Thyroid gland (tissue), 4 donors: ENCODE data around the gene STK33. TPM values are rescaled to one million over a fixed set of nuclear protein-coding genes. Genes with fewer than 3 reads are reported as not detected.
"Not testable (repeated sequence)": the region's sequence is repeated elsewhere in the genome, so short reads cannot be mapped to it uniquely, and the experiment has no call there.

Experiments
- DNase-seq, 2 donors: peaks; one replicate each; pipeline ENCODE4 v3.0.0-alpha.2; 2019
- H3K27ac ChIP-seq, 3 donors: fragments of 200-600 bp; sonication (generic); 1 replicate in 2 of 3; 2 replicates in 1 of 3; pipeline ENCODE4 v1.5.1; 2016 to 2019; ENCODE audit warnings: mild to moderate bottlenecking in 1 of 3, moderate library complexity in 1 of 3
- H3K27me3 ChIP-seq: fragments of 200-600 bp; sonication (generic); one replicate; pipeline ENCODE4 v1.5.1; 2019
- H3K36me3 ChIP-seq, 2 donors: fragments of 200-600 bp; sonication (generic); one replicate each; pipeline ENCODE4 v1.5.1; 2016 to 2019
- H3K4me1 ChIP-seq, 2 donors: fragments of 200-600 bp; sonication (generic); one replicate each; pipeline ENCODE4 v1.5.1; 2017 to 2019
- H3K4me3 ChIP-seq, 3 donors: fragments of 200-600 bp; sonication (generic); replicated peaks in 1 of 3; 1 replicate in 2 of 3; 2 replicates in 1 of 3; pipeline ENCODE4 v1.5.1; 2016; ENCODE audit warnings: mild to moderate bottlenecking in 1 of 3
- H3K9me3 ChIP-seq: fragments of 200-600 bp; sonication (generic); one replicate; pipeline ENCODE4 v1.5.1; 2017
- POLR2A ChIP-seq, 2 donors: fragments of 450-650 bp; IDR thresholded peaks; one replicate each; pipeline ENCODE4 v1.6.1; 2017; ENCODE audit warnings: antibody characterized with exemption in 2 of 2, mild to moderate bottlenecking in 2 of 2, moderate library complexity in 1 of 2
- WGBS, 2 donors: methylation state at CpG; one replicate each; pipeline ENCODE4 v1.1.5; 2017; 5-methylcytosine and 5-hydroxymethylcytosine counted together
- intact Hi-C: fragments of 100-400 bp; cut with DNase I; formaldehyde crosslinking; loops from one replicate; pipeline ENCODE4 v1.15.1; 2023
- total RNA-seq, 4 donors: library from RNA; depleted of rRNA; stranded (reverse); fragments of >200 nt; gene quantifications; one replicate each; pipeline ENCODE4 v1.2.3, GENCODE V29; 2016
- TF ChIP-seq, protein P1 (sequence below), 6 experiments: fragments of 200-600 bp in 3 of 6; fragments of 450-650 bp in 3 of 6; sonication (generic) in 3 of 6; IDR thresholded peaks; one replicate each; pipeline ENCODE4 v1.5.1; 2016 to 2019; ENCODE audit warnings: antibody characterized with exemption in 6 of 6, mild to moderate bottlenecking in 2 of 6, inconsistent platforms in 1 of 6, moderate library complexity in 1 of 6

Gene STK33
- total RNA-seq, 4 donors from 2014 or later = 29.3 to 49.8 (median 39.9) TPM

GRCh38 chr11:8477151-8477550 is 116.9 kb downstream of the STK33 start:
- Histone ChIP-seq H3K4me1 (peaks cover 7 to 8% of the 10 kb centered on the region in 2 donors), H3K4me3 (no peak overlapping the region), H3K27me3 (no peaks in the 10 kb centered on the region), H3K27ac (no peak overlapping the region), H3K9me3 (no peaks in the 10 kb centered on the region), H3K36me3 (no peaks in the 10 kb centered on the region)
- WGBS, 2 donors = 95 to 97% methylated on average over 2 of the region's 2 CpGs
- intact Hi-C loops = no loop called here
- DNase-seq = no peak
- TF ChIP-seq POLR2A (IDR thresholded peaks at IDR 0.05) = no peak
- TF ChIP-seq, protein P1, sequence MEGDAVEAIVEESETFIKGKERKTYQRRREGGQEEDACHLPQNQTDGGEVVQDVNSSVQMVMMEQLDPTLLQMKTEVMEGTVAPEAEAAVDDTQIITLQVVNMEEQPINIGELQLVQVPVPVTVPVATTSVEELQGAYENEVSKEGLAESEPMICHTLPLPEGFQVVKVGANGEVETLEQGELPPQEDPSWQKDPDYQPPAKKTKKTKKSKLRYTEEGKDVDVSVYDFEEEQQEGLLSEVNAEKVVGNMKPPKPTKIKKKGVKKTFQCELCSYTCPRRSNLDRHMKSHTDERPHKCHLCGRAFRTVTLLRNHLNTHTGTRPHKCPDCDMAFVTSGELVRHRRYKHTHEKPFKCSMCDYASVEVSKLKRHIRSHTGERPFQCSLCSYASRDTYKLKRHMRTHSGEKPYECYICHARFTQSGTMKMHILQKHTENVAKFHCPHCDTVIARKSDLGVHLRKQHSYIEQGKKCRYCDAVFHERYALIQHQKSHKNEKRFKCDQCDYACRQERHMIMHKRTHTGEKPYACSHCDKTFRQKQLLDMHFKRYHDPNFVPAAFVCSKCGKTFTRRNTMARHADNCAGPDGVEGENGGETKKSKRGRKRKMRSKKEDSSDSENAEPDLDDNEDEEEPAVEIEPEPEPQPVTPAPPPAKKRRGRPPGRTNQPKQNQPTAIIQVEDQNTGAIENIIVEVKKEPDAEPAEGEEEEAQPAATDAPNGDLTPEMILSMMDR (IDR thresholded peaks at IDR 0.05) = no peak

GRCh38 chr11:8467806-8468205 is 126.2 kb downstream of the STK33 start:
- H3K4me3 ChIP-seq, H3K4me1 ChIP-seq, DNase-seq, H3K36me3 ChIP-seq, intact Hi-C loops, H3K27ac ChIP-seq, H3K27me3 ChIP-seq, H3K9me3 ChIP-seq: not testable (repeated sequence)
- 92 to 99% methylated on average over 5 of the region's 5 CpGs for WGBS, 2 donors

DNA sequence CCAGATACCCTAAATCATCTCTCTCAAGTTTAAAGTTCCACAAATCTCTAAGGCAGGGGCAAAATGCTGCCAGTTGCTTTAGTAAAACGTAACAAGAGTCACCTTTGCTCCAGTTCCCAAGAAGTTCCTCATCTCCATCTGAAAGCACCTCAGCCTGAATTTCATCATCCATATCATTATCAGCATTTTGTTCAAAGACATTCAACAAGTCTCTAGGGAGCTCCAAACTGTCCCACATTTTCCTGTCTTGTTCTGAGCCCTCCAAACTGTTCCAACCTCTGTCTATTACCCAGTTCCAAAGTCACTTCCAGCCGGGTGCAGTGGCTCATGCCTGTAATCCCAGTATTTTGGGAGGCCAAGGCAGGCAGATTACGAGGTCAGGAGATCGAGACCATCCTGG is 126.7 kb downstream of the STK33 start:
- 82 to 87% methylated on average over 4 of the region's 4 CpGs for WGBS, 2 donors
- H3K27me3 ChIP-seq, intact Hi-C loops, DNase-seq, H3K27ac ChIP-seq, H3K4me3 ChIP-seq, H3K36me3 ChIP-seq, H3K9me3 ChIP-seq, H3K4me1 ChIP-seq: not testable (repeated sequence)

DNA sequence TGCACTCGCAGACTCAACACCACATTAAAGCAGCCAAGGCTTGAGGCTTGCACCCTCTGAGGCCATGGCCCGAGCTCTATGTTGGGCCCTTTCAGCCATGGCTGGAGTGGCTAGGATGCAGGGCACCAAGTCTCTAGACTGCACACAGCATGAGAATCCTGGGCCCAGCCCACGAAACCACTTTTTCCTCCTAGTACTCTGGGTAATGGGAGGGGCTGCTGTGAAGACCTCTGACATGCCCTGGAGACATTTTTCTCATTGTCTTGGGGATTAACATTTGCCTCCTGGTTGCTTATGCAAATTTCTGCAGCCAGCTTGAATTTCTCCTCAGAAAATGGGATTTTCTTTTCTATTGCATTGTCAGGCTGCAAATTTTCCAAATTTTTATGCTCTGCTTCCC is 127.1 kb downstream of the STK33 start:
- H3K4me1 ChIP-seq, H3K4me3 ChIP-seq, H3K9me3 ChIP-seq, H3K36me3 ChIP-seq, H3K27ac ChIP-seq, DNase-seq, H3K27me3 ChIP-seq, intact Hi-C loops: not testable (repeated sequence)
- 86 to 89% methylated on average over 1 to 3 of the region's 3 CpGs for WGBS, 2 donors

- TF ChIP-seq POLR2A (IDR thresholded peaks at IDR 0.05) = no peak
- TF ChIP-seq, protein P1 (IDR thresholded peaks at IDR 0.05) = no peak
- no peaks in the 10 kb centered on the region for H3K36me3 ChIP-seq
- no peak overlapping the region for H3K4me3 ChIP-seq
- no peaks in the 10 kb centered on the region for H3K27me3 ChIP-seq
- H3K27ac ChIP-seq = no peak overlapping the region
- intact Hi-C loops = no loop called here
- H3K4me1 ChIP-seq = no peaks in the 10 kb centered on the region
- 93 to 96% methylated on average over 4 of the region's 4 CpGs for WGBS, 2 donors
- no peaks in the 10 kb centered on the region for H3K9me3 ChIP-seq
- DNase-seq = no peak
Measured at GRCh38 chr11:8459711-8460399, 134.2 kb downstream of the STK33 start.

GRCh38 chr11:8442301-8442700 is 151.7 kb downstream of the STK33 start:
- no peak overlapping the region for H3K4me3 ChIP-seq
- H3K9me3 ChIP-seq = no peaks in the 10 kb centered on the region
- no peaks in the 10 kb centered on the region for H3K36me3 ChIP-seq
- WGBS, 2 donors = 72 to 75% methylated on average over 4 of the region's 4 CpGs
- DNase-seq = no peak
- H3K27me3 ChIP-seq = no peaks in the 10 kb centered on the region
- no peak for TF ChIP-seq POLR2A (IDR thresholded peaks at IDR 0.05)
- TF ChIP-seq, protein P1 (IDR thresholded peaks at IDR 0.05) = no peak
- no peak overlapping the region for H3K27ac ChIP-seq
- intact Hi-C loops = no loop called here
- no peaks in the 10 kb centered on the region for H3K4me1 ChIP-seq
